Purkinje cell (primary cell): ENCODE data around the gene SOWAHB. TPM values are rescaled to one million over a fixed set of nuclear protein-coding genes. Genes with fewer than 3 reads are reported as not detected.

ENCODE experiments used
- polyA plus RNA-seq: library from polyadenylated mRNA; unstranded; fragments of >200 nt; fragmentation: Nextera tagmentation; gene quantifications from 2 replicates; pipeline ENCODE4 v1.2.1, GENCODE V29; 2014

Gene SOWAHB
- 0.71 and 1.0 TPM in 2 replicates for polyA plus RNA-seq

GRCh38 chr4:76897536-76898384 lies at the start of gene SOWAHB:
Gene SOWAHB, minus strand, starts transcription at chr4:76898144. Its CDS starts 295 bp downstream, at chr4:76897849.

Other genes starting within 250 kb of the SOWAHB start
- gene SEPTIN11, start 51.6 kb upstream of the SOWAHB start, polyA plus RNA-seq, result 486 and 545 TPM in 2 replicates
- gene CCNI, start 177.8 kb upstream of the SOWAHB start, polyA plus RNA-seq, result 51.3 and 87.2 TPM in 2 replicates